Thoracic aorta (tissue), 2 donors: Measurements from ENCODE around the gene KRT8. TPM values are rescaled to one million over a fixed set of nuclear protein-coding genes. Genes with fewer than 3 reads are reported as not detected.
"Not testable (repeated sequence)": the region's sequence is repeated elsewhere in the genome, so short reads cannot be mapped to it uniquely, and the experiment has no call there.

Experiments used
- ATAC-seq: fragments of 150-250 bp; one replicate; pipeline ENCODE4 v1.8.0; 2017; ENCODE audit warnings: low read depth; ENCODE audit not compliant: insufficient number of reproducible peaks, low FRiP score
- DNase-seq: peaks from one replicate; pipeline ENCODE4 v3.0.0-alpha.2; 2020; ENCODE audit warnings: low spot score
- H3K27ac ChIP-seq, 2 donors: fragments of 200-600 bp; sonication (generic); 1 replicate in 1 of 2; 2 replicates in 1 of 2; pipeline ENCODE4 v1.5.1; 2016; ENCODE audit warnings: mild to moderate bottlenecking in 2 of 2, moderate library complexity in 2 of 2
- H3K27me3 ChIP-seq: fragments of 200-600 bp; sonication (generic); replicated peaks from 2 replicates; pipeline ENCODE4 v1.6.0; 2016; ENCODE audit warnings: mild to moderate bottlenecking; ENCODE audit not compliant: insufficient read depth
- H3K36me3 ChIP-seq: fragments of 200-600 bp; sonication (generic); one replicate; pipeline ENCODE4 v1.5.1; 2016
- H3K4me1 ChIP-seq, 2 donors: fragments of 200-600 bp; sonication (generic); 1 replicate in 1 of 2; 2 replicates in 1 of 2; pipeline versions ENCODE4 v1.5.1 to v1.6.0; 2016; ENCODE audit warnings: low read depth in 2 of 2, mild to moderate bottlenecking in 1 of 2; ENCODE audit not compliant: control insufficient read depth in 1 of 2
- H3K4me3 ChIP-seq: fragments of 200-600 bp; sonication (generic); 2 replicates; pipeline ENCODE4 v1.5.1; 2016; ENCODE audit warnings: mild to moderate bottlenecking
- H3K9me3 ChIP-seq: fragments of 200-600 bp; sonication (generic); 2 replicates; pipeline ENCODE4 v1.5.1; 2016
- CTCF ChIP-seq: fragments of 200-600 bp; sonication (generic); IDR thresholded peaks from one replicate; pipeline ENCODE4 v1.5.1; 2019; ENCODE audit warnings: antibody characterized with exemption
- total RNA-seq, 2 donors: library from RNA; depleted of rRNA; stranded (reverse); fragments of >200 nt; gene quantifications; one replicate each; pipeline versions ENCODE4 v1.1.0 to v1.2.3, GENCODE V29; 2016

The KRT8 gene
- total RNA-seq, 2 donors from 2014 or later = 130 to 175 TPM

GRCh38 chr12:52856787-52857186, 48.1 kb downstream of the KRT8 start:
- Histone ChIP-seq H3K4me1 (no peaks in the 10 kb centered on the region), H3K27ac (no peak overlapping the region), H3K27me3 (no peaks in the 10 kb centered on the region), H3K9me3 (no peaks in the 10 kb centered on the region), H3K36me3 (no peaks in the 10 kb centered on the region), H3K4me3 (no peak overlapping the region)
- DNase-seq (no peak), ATAC-seq (no peak)
- TF ChIP-seq CTCF = no peak

- not testable (repeated sequence) for H3K27ac ChIP-seq, H3K36me3 ChIP-seq, H3K4me1 ChIP-seq, H3K27me3 ChIP-seq, DNase-seq, ATAC-seq, H3K4me3 ChIP-seq, H3K9me3 ChIP-seq
These were observed 48.8 kb downstream of the KRT8 start for GRCh38 chr12:52856077-52856476.

GRCh38 chr12:52851787-52852186, 53.1 kb downstream of the KRT8 start:
- H3K9me3 ChIP-seq = no peaks in the 10 kb centered on the region
- H3K27me3 ChIP-seq = no peaks in the 10 kb centered on the region
- no peak for ATAC-seq
- no peak for DNase-seq
- TF ChIP-seq CTCF = no peak
- H3K4me1 ChIP-seq = no peaks in the 10 kb centered on the region
- H3K4me3 ChIP-seq = no peak overlapping the region
- H3K36me3 ChIP-seq = no peaks in the 10 kb centered on the region
- H3K27ac ChIP-seq = no peak overlapping the region

GRCh38 chr12:52850681-52851080, 54.2 kb downstream of the KRT8 start:
- no peak overlapping the region for H3K4me3 ChIP-seq
- H3K27me3 ChIP-seq = no peaks in the 10 kb centered on the region
- no peak for DNase-seq
- no peak for ATAC-seq
- TF ChIP-seq CTCF = no peak
- no peaks in the 10 kb centered on the region for H3K9me3 ChIP-seq
- H3K4me1 ChIP-seq = no peaks in the 10 kb centered on the region
- H3K27ac ChIP-seq = no peak overlapping the region
- no peaks in the 10 kb centered on the region for H3K36me3 ChIP-seq

- DNase-seq (no peak), ATAC-seq (no peak)
- no peak for TF ChIP-seq CTCF
- Histone ChIP-seq H3K27ac (no peak overlapping the region), H3K4me1 (no peaks in the 10 kb centered on the region), H3K9me3 (no peaks in the 10 kb centered on the region), H3K36me3 (no peaks in the 10 kb centered on the region), H3K4me3 (no peak overlapping the region), H3K27me3 (no peaks in the 10 kb centered on the region)
These were observed 55.4 kb downstream of the KRT8 start for GRCh38 chr12:52849511-52849910.

GRCh38 chr12:52848661-52849255, 56.1 kb downstream of the KRT8 start, which contains the start of gene KRT78:
KRT78 (minus strand) TSS chr12:52848994; CDS start chr12:52848930, 64 bp downstream.
- no peaks in the 10 kb centered on the region for H3K27me3 ChIP-seq
- ATAC-seq = no peak
- no peak within 1 kb of the TSS for H3K27ac ChIP-seq

More at GRCh38 chr12:52848661-52849255, 56.1 kb downstream of the KRT8 start, which contains the start of gene KRT78:
- Histone ChIP-seq H3K4me1 (no peaks in the 10 kb centered on the region), H3K9me3 (no peaks in the 10 kb centered on the region), H3K4me3 (no peak within 1 kb of the TSS), H3K36me3 (no peaks in the 10 kb centered on the region)
- no peak for TF ChIP-seq CTCF
- no peak for DNase-seq
